Transverse colon (tissue), 4 donors: ENCODE measurements around the gene RPS6KC1.

Experiments used
- EP300 ChIP-seq: sonication (generic); formaldehyde crosslinking; IDR thresholded peaks from one replicate; pipeline ENCODE4 v1.6.1; 2017; ENCODE audit warnings: antibody characterized with exemption, low read depth
- POLR2AphosphoS5 ChIP-seq, 3 donors: sonication (generic); formaldehyde crosslinking; IDR thresholded peaks; one replicate each; pipeline ENCODE4 v1.6.1; 2016; ENCODE audit warnings: antibody characterized with exemption in 3 of 3
- TF ChIP-seq, protein P1 (sequence below), 5 experiments: fragments of 200-600 bp in 3 of 5; fragments of 450-650 bp in 2 of 5; sonication (generic) in 3 of 5; IDR thresholded peaks; 1 replicate in 2 of 5; 2 replicates in 3 of 5; pipeline ENCODE4 v1.5.1; 2016 to 2017; ENCODE audit warnings: antibody characterized with exemption in 5 of 5, inconsistent platforms in 3 of 5, mild to moderate bottlenecking in 2 of 5, moderate library complexity in 1 of 5

DNA sequence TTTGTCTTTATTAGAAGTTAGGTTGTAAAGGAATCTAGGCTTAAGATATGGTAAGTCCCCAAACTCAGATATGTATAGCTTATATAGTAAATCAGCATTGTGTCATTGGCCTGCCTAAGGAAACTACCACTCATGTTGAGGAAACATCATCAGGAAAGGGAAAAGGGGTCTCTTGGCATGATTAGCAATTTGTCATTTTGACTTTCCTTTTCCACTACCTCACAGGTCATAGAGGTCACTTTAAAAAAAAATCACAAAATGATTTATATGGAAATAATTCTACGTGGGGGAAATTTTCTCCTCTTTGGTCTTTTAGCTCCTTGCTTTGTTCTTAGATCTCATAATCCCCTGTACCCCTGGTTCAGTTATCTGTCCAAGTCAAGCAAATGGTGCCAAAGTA, 213.5 kb downstream of the RPS6KC1 start:
- TF ChIP-seq, protein P1, sequence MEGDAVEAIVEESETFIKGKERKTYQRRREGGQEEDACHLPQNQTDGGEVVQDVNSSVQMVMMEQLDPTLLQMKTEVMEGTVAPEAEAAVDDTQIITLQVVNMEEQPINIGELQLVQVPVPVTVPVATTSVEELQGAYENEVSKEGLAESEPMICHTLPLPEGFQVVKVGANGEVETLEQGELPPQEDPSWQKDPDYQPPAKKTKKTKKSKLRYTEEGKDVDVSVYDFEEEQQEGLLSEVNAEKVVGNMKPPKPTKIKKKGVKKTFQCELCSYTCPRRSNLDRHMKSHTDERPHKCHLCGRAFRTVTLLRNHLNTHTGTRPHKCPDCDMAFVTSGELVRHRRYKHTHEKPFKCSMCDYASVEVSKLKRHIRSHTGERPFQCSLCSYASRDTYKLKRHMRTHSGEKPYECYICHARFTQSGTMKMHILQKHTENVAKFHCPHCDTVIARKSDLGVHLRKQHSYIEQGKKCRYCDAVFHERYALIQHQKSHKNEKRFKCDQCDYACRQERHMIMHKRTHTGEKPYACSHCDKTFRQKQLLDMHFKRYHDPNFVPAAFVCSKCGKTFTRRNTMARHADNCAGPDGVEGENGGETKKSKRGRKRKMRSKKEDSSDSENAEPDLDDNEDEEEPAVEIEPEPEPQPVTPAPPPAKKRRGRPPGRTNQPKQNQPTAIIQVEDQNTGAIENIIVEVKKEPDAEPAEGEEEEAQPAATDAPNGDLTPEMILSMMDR (IDR thresholded peaks at IDR 0.05): no peak
- TF ChIP-seq POLR2AphosphoS5 (IDR thresholded peaks at IDR 0.05) (no peak), EP300 (no peak)
